LNCaP clone FGC (cell line): Measurements from ENCODE around the gene BCL2.

Experiments
- DNase-seq: peaks from one replicate; pipeline ENCODE4 v3.0.0-alpha.2; 2011; ENCODE audit warnings: low read depth
- H3K4me3 ChIP-seq: 2 replicates; pipeline ENCODE4 v1.5.1; 2011; ENCODE audit warnings: mild to moderate bottlenecking, low read depth, low read length, control low read depth
- TF ChIP-seq, protein P1 (sequence below): IDR thresholded peaks from 2 replicates; pipeline ENCODE4 v1.5.1; 2012; ENCODE audit warnings: mild to moderate bottlenecking; ENCODE audit not compliant: control insufficient read depth, insufficient read depth; ENCODE audit errors: extremely low read depth

The BCL2 gene

GRCh38 chr18:63356272-63356896 lies 36.8 kb upstream of the BCL2 start:
- no peak for DNase-seq
- TF ChIP-seq, protein P1, sequence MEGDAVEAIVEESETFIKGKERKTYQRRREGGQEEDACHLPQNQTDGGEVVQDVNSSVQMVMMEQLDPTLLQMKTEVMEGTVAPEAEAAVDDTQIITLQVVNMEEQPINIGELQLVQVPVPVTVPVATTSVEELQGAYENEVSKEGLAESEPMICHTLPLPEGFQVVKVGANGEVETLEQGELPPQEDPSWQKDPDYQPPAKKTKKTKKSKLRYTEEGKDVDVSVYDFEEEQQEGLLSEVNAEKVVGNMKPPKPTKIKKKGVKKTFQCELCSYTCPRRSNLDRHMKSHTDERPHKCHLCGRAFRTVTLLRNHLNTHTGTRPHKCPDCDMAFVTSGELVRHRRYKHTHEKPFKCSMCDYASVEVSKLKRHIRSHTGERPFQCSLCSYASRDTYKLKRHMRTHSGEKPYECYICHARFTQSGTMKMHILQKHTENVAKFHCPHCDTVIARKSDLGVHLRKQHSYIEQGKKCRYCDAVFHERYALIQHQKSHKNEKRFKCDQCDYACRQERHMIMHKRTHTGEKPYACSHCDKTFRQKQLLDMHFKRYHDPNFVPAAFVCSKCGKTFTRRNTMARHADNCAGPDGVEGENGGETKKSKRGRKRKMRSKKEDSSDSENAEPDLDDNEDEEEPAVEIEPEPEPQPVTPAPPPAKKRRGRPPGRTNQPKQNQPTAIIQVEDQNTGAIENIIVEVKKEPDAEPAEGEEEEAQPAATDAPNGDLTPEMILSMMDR = no peak
- no peak overlapping the region for H3K4me3 ChIP-seq

DNA sequence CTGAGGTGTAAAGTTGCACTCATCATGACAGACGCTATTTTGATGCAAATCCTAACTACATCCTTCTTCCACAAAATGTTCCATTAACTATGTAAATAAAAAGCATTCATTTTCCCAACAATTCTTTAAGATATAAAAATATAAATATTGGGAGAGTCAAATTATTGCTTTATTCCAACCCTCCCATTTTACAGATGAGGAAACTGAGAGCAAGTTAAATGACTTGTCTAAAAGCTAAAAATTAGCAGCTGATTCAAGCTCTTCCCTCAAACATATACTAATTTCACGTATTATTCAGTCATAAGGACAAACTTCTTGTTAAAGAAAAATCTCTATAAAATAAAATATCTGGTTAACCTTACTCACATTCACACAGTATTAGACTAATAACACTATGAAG lies 30.7 kb upstream of the BCL2 start:
- H3K4me3 ChIP-seq = no peak overlapping the region
- DNase-seq = no peak
- TF ChIP-seq, protein P1 = no peak

- H3K4me3 ChIP-seq = no peak overlapping the region
Observed at GRCh38 chr18:63348508-63349136, 29.1 kb upstream of the BCL2 start.

GRCh38 chr18:63346480-63347183 lies 27.1 kb upstream of the BCL2 start:
- TF ChIP-seq, protein P1 = no peak
- H3K4me3 ChIP-seq = no peak overlapping the region
- no peak for DNase-seq

More at GRCh38 chr18:63348508-63349136, 29.1 kb upstream of the BCL2 start:
- no peak for DNase-seq
- TF ChIP-seq, protein P1 = no peak

GRCh38 chr18:63346031-63346430 lies 26.5 kb upstream of the BCL2 start:
- TF ChIP-seq, protein P1 = no peak
- DNase-seq = peak; percentile 30

GRCh38 chr18:63344918-63345317 lies 25.3 kb upstream of the BCL2 start:
- no peak overlapping the region for H3K4me3 ChIP-seq
- no peak for DNase-seq
- TF ChIP-seq, protein P1 = no peak

More at GRCh38 chr18:63346031-63346430, 26.5 kb upstream of the BCL2 start:
- H3K4me3 ChIP-seq = no peak overlapping the region

GRCh38 chr18:63344263-63344662 lies 24.7 kb upstream of the BCL2 start:
- no peak for DNase-seq
- no peak overlapping the region for H3K4me3 ChIP-seq
- TF ChIP-seq, protein P1 = no peak
